ENCODE data around the gene MARCO. TPM values are rescaled to one million over a fixed set of nuclear protein-coding genes. Genes with fewer than 3 reads are reported as not detected.

Gene MARCO
- total RNA-seq (2021), result not detected in 2 replicates
- long read RNA-seq, result 0 reads

- no peak for TF ChIP-seq CTCF (conservative IDR thresholded peaks at IDR 0.05)
- Histone ChIP-seq H3K4me2 (ENCODE audit: insufficient read depth, insufficient read length, low read length) (no peak within 1 kb of the TSS), H3K4ac (ENCODE audit: low read depth, low read length) (no peak within 1 kb of the TSS), H3K18ac (ENCODE audit: insufficient read length, low read depth, low read length) (no peak within 1 kb of the TSS), H3K79me2 (ENCODE audit: insufficient read depth, low read length) (no peaks in the 10 kb centered on the region), H2AK5ac (ENCODE audit: insufficient read length, low read length) (no peak within 1 kb of the TSS), H4K5ac (ENCODE audit: insufficient read length, low read depth, low read length) (no peak within 1 kb of the TSS), H3K23ac (ENCODE audit: insufficient read length, low read depth, low read length) (no peak within 1 kb of the TSS), H3K9ac (ENCODE audit: extremely low read depth, insufficient read length, low read length) (no peak within 1 kb of the TSS), H2BK15ac (ENCODE audit: low read depth, low read length) (no peak within 1 kb of the TSS), H3K23me2 (ENCODE audit: insufficient read length, low read depth, low read length, poor library complexity, severe bottlenecking) (no peaks in the 10 kb centered on the region), H2AFZ (ENCODE audit: low read length) (no peak within 1 kb of the TSS), H3K56ac (ENCODE audit: insufficient read length, low read depth, low read length) (no peak within 1 kb of the TSS), H4K91ac (ENCODE audit: insufficient read length, low read depth, low read length) (no peak within 1 kb of the TSS), H4K20me1 (ENCODE audit: control insufficient read depth, insufficient read depth, insufficient read length) (no peaks in the 10 kb centered on the region), H3K9me3 (ENCODE audit: control insufficient read depth, low read depth, low read length) (no peaks in the 10 kb centered on the region), H2BK20ac (ENCODE audit: low read depth, low read length, poor library complexity, severe bottlenecking) (no peak within 1 kb of the TSS), H3T11ph (ENCODE audit: low read length) (no peak within 1 kb of the TSS), H4K8ac (replicated peaks; ENCODE audit: insufficient read length, low read depth, low read length) (no peak within 1 kb of the TSS), H3K14ac (ENCODE audit: insufficient read depth, low read length) (no peak within 1 kb of the TSS), H2BK120ac (ENCODE audit: low read depth, low read length, poor library complexity, severe bottlenecking) (no peak within 1 kb of the TSS), H2BK5ac (ENCODE audit: insufficient read length, low read length) (no peak within 1 kb of the TSS), H2BK12ac (ENCODE audit: insufficient read length, low read depth, low read length) (no peak within 1 kb of the TSS), H3K27ac (ENCODE audit: insufficient read length, low read depth, low read length) (no peak within 1 kb of the TSS), H3K27me3 (ENCODE audit: insufficient read depth, low read length) (no peaks in the 10 kb centered on the region), H3K4me1 (ENCODE audit: insufficient read depth, low read length) (no peaks in the 10 kb centered on the region; the same call in 1 of the 2 replicates), H3K79me1 (ENCODE audit: insufficient read depth, low read depth, low read length, poor library complexity, severe bottlenecking) (no peaks in the 10 kb centered on the region)
- Mint-ChIP-seq H3K4me1 (no peaks in the 10 kb centered on the region), H3K9me3 (no peaks in the 10 kb centered on the region), H3K27me3 (ENCODE audit: low read depth) (peaks cover 6% of the 10 kb centered on the region), H3K27ac (no peak within 1 kb of the TSS), H3K36me3 (ENCODE audit: insufficient read depth in 1 of 3, low read depth in 3 of 3) (no peaks in the 10 kb centered on the region), H3K4me3 (no peak within 1 kb of the TSS)
- no CpG with 5 or more reads among the region's 7 CpGs for WGBS (ENCODE audit: extremely low coverage, insufficient read length, low lambda C conversion rate)
- DNase-seq, result no peak
These were observed at the start of gene MARCO for GRCh38 chr2:118942031-118942430. Gene MARCO (plus strand): TSS chr2:118942194. CDS start chr2:118942301, 107 bp downstream.
